Left lobe of liver (tissue), 2 donors: ENCODE results near the gene CCR6. TPM values are rescaled to one million over a fixed set of nuclear protein-coding genes. Genes with fewer than 3 reads are reported as not detected.

Experiments used
- ATAC-seq: fragments of 200-7000 bp; cut with Tn5 transposase; one replicate; pipeline ENCODE4 v1.9.1; 2020; ENCODE audit warnings: mild to moderate bottlenecking, moderate library complexity
- DNase-seq: peaks from one replicate; pipeline ENCODE4 v3.0.0-alpha.2; 2020; ENCODE audit warnings: low spot score
- total RNA-seq: library from RNA; stranded (reverse); gene quantifications from one replicate; pipeline ENCODE4 v1.2.1, GENCODE V29; 2021
- donor health status: DM: no; HTN: no; CAD: no; lungs with moderate emphysema.
- donor health status: DM: no; HTN: yes; CAD: no.

Gene CCR6
- total RNA-seq, 1 donor from 2014 or later: not detected

DNA sequence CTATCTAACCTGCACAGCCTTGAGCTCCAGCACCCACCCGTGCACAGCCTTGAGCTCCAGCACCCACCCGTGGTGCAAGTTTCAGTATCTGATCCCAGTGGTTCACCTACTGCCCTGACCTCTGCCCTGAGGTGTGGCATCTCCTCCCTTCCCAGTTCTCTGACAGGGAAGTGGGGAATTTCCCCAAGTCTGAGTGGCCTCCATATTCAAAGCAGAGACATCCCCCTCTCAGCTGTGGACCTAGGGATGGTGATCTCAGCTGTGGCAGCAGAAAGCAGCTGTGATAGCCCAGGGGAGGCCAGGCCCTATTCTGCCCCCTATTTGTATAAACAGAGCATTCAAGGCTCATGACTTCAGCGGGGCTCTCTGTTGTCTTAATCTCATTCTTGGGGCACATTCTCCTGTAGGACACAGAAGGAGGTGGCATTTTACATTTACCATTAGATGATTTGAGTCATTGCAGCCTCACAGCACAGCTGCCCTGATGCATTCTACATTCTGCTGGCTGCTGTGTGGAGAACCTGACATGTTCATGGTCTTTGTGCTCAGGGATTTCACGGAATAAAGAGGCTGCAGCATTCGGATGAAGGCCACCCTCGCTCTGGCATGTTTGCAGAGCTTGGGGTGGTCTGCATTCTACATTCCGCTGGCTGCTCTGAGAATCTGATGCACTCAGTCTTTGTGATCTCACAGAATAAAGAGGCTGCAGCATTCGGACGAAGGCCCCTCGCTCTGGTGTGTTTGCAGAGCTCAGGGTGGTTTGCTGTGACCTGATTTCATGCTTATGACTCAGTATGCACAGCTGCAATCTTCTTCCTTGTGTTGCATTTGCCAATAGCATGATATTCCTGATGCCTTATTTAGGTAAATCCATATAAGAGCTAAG, 17.9 kb downstream of the CCR6 start:
- ATAC-seq (no peak), DNase-seq (no peak)

DNA sequence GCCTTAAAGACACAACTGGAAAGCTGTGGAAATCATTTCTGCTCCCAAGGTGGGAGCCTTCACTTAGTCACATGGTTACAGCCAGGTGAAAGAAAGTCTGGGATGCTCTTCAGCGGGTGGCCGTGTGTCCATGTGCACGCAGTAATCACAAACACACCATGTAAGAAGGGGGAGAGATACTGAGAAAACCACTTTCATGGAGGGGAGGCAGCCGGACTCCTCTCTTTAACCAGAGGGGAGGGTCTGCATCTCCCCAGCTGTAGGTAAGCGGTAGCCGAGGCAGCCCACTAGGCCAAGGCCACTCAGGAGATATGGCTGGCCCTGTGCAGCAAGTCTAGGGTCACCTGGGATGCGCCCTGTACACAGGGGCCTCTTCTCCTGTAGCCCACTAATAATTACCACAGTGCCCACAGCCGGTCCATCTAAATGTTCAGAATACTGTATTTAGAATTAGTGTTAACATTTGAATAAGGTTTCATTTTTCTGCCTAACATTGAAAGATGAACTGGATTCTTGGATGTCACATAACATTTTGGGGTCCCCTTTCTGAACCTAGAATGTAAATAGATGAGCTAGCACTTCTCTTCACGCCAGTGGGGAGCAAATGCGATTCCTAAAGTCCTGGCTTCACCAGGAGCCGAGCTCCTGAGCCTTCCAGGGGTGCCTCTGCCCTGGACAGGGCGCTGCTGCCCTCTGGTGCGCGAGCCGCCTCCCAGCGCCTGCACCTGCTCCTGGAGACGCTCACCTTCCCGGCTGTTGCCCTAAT, 19.0 kb downstream of the CCR6 start:
- DNase-seq: peak; percentile 67
- ATAC-seq: peak; percentile 98

DNA sequence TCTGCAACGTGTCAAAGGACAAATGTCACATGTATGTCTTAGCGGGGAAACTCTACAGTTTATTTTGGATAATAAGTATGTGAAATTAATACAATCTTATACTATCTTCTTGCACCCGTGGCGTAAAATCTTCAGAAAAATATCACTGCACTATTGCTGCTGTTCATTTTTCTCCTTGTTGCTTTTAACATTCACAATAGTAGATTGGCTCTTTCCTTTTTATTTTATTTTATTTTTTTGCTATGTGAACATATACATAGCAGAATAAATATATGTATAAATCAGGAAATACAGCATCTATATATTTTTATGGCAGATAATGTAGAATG, 19.5 kb downstream of the CCR6 start:
- no peak for ATAC-seq

DNA sequence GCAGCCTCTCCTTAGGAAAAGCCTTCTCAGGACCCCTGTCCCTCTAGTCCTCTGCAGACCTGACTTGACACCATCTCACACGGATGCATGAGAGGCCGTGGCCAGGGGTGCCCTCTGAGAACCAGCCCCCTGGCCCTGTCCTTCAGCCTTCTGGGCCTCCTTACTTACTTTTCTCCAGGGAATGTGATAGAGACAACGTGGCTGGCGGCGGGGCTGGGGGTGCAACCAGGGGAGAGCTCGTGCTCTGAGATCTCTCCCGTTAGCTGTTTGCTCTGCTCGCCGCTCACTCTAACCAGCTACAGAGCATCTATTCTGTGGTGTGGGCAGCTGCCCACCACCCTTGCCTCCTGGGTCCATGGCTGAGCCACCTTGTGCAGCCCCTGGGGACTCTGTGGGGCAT, 20.1 kb downstream of the CCR6 start:
- no peak for DNase-seq
- no peak for ATAC-seq

More for the DNA sequence above, 19.5 kb downstream of the CCR6 start:
- no peak for DNase-seq

DNA sequence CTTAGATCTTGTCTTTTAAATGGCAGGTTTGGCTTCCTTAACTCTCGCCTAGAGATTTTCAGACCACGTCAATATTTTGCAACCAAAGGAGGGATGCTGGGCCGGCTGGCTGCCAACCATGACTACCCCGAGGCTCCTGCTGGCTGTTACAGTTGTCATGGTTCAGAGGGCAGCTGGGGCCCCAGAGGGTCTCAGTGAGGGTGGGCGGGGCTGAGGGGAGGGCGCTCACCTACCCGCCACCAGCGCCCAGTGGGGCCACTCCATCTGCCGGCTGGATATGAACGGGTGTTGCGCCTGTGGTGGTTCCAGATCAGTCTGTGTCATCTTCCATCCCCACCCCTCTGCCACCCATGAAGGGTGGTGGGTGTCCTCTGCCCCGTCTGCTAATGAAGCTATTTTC, 22.6 kb downstream of the CCR6 start:
- no peak for DNase-seq
- ATAC-seq: no peak

DNA sequence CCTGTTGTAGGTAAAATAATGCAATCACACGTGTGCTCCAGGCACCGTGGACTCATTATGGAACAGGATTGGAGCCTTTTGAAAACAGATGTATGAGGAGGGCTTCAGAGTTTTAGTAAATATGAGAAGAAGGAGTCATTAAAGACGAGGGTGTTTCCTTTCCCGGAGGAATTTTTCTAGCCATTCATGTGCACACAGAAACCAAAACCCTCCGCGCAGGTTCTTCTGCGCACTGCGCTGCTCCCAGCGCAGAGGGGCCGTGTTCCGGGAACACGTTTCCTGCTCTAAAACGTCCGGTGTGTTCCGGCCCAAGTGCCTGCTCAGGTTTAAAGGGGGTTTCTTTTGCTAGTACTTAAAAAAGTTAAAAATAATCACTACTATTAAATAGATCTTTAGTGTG, 23.2 kb downstream of the CCR6 start:
- DNase-seq (no peak), ATAC-seq (no peak)

DNA sequence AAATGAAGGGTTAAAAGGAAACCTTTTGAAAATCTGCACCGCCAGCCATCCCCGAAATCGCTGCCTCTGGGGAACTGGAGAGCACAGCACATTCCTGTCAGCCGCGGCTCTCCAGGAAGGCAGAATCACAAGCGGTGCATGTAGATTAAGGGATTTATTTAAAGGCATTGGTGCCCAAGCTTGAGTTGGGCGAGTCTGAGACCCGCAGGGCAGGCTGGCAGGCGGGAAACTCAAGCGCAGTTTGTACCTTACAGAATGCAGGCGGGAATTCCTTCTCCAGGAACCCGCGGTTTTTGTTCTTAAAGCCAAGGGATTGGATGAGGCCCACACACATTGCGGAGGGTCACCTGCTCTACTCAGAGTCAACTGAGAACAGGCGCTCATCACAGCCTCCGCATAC, 24.1 kb downstream of the CCR6 start:
- no peak for ATAC-seq
- no peak for DNase-seq

DNA sequence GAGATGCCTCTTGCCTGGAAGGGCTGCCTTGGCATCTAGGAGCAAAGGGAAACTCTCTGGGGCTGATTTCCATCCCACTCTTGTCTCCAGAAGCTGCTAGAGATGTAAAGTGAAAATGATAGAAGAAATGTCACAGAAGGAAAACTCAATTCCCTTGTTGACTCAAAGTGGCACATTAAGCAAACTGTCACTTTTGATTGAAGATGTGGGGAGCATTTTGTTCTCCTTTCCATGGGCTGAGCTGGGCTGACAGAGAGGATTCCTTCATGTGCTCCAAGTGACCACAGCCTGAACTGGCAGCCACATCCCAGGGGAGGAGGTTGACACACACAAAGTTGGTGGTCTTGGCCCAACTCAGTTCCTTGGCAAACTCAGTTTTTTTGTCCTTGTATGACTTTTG, 25.1 kb downstream of the CCR6 start:
- DNase-seq: no peak
- no peak for ATAC-seq

DNA sequence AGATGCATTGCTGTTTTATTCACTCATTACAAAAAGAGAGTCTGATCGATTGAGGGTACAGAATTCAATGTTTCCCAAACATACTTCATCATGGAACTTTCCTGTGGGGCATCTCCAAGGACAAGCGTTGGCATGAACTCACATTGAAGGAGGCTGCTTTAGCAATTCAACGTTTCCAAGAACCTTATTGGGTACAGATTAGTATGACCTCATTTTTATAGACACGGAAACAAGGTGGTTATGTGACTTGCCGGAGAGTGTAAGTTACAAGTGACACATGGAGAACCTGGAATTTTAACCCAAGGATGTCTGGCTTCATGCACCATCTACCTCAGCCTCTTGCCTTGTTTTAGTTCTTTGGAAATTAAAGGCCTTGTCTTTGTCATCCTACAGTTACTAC, 26.1 kb downstream of the CCR6 start:
- DNase-seq (no peak), ATAC-seq (no peak)

DNA sequence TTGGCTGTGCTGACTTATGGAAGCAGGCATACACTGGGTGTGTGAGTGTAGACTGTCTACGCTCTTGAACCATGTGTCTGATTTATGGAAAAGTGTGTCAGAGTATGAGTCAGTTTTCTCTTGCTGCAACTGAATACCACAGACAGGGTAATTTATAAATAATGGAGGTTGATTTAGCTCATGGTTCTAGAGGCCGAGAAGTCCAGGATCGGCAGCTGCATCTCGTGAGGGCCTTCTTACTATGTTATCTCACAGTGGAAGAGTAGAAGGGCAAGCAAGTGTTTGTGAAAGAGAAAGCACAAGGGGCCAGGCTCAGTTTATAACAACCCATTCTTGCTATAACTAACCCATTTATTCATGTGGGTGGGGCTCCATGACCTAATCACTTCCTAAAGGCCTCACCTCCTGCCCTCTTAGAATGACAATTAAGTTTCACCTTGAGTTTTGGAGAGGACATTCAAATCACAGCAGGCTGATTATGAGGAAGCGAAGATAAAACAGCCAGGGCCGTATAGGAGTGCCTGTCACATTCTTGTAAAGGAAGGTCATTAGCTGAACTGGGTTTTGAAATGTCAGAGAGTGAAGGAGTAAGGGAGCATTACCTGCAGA, 28.1 kb downstream of the CCR6 start:
- ATAC-seq (no peak), DNase-seq (no peak)

DNA sequence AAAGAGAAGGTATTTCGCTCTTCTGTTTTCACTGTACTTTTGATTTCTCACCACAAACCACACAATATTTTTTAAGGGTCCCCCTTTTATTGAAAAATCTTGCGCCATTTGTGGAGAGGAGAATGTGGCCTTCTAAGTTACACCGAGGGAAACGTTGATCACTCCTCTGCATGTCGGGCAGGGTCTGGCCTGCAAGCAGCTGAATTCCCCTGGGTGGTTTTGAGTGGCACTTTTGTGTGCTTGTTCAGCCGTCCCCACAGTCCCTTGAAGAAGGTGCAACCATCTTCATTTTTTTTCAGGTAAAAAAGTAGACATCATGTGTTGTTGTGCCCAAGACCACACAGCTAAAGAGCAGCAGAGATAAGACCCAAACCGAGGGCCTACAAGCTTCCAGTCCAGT, 28.8 kb downstream of the CCR6 start:
- DNase-seq: no peak
- ATAC-seq: no peak

DNA sequence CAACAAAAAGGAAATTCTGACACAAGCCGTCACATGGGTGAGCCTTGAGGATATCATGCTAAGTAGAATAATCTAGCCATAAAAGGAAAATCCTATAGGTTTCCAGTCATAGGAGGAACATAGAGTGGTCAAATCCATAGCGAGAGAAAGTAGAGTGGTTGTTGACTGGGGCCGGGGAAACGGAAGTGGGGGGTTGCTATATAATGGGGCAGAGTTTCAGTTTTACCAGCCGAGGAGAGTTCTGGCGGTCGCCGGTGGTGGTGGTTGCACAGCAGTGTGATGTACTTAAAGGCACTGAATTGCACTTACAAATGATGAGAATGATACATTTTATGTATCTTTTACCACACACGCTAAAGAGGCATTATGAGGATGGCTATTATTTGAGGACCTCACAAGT, 30.0 kb downstream of the CCR6 start:
- DNase-seq (no peak), ATAC-seq (no peak)

DNA sequence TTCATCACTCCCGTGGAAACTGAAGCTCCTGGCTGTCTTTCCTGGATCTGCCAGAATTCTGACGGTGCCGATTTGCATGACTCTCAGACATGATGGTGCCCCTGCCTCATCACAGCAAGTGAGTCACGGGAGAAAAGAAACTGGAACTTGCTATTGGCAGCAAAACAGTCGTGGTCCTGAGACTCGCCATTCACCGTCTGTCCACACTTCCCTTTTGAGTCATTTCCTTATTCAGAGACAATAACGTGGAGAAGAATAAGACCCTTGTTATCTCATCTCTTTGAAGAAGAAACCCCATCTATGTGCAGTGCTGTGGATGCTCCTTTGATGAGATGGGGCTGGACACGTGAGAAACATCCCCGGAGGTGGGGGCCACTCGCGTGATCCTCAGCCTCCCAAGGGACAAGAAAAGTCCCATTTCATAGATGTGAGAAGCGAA, 30.6 kb downstream of the CCR6 start:
- ATAC-seq: peak; percentile 16
- no peak for DNase-seq

DNA sequence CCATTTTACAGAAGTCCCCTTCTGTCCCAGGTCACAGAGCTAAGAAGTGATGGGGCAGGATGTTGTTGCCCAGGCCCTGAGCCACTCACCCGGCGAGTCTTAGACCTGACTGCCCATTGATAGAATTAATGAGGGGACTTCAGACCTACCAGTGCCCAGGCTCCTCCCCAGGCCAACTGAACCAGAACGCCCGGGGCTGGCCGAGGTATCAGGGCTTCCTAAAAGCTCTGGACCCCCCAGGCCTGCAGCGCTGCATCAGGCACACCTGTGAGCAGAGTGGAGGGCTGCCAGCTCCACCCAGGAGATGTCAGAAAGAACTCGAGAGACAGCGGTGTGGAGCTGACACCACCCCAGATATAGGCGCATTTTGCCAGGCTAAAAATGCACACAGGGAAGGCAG, 31.4 kb downstream of the CCR6 start:
- ATAC-seq: no peak
- no peak for DNase-seq

DNA sequence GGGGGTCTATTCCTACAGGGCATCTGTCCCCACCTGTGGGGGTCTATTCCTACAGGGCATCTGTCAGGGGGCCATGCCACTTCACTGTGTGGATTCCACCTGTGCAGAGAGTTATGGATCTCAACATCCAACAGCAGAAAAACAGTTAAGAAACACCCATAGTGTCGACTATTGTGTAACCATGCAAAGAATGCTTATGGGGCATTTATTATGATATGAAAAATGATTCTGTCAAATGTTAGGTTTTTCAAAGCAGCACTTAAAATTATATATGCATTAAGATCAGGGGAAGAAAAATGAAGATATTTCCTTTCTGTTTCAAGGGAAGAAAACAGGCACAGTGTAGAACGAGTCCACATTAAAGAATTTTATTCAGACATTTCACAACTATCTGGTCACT, 32.0 kb downstream of the CCR6 start:
- DNase-seq (no peak), ATAC-seq (no peak)

DNA sequence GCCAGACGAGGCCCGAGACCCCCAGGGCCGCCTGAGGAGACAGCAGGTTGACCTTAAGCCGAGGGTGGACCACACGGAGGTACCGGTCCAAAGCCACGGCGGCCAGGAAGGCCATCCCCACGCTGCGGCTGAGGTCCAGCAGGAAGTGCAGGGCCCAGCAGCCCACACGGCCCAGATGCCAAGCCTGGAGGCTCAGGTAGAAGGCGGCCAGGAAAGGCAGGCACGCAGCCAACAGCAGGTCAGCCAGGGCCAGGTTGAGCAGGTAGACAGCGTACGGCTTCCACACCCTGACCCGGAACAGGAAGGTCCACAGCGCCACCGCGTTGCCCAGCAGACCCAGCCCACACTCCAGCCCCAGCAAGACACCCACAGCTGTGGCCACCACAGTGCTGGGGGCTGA, 34.5 kb downstream of the CCR6 start:
- no peak for DNase-seq
- ATAC-seq: no peak

DNA sequence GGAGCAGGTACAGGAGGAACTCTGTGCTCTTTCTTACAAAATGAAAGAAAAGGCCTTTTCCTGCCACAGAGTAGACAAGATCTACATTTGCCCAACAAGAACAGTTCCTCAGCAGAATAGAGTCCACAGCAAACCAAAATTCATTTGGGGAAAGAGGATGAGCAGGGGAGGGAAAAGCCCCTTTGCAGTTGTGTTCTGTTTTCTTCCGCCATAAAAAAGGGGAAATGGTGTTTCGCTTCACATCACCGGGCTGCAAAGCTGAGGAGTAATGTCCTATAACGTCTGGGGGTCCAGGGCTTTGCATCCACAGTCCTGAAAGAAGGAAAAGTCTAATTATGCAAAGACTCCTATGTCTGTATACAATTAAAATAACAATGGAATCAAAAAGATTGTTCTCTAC, 35.0 kb downstream of the CCR6 start, which contains the start of gene GPR31:
TSS of gene GPR31 (minus strand) at position 118 of the 400 bp plus-strand sequence. CDS start 149 bp downstream, outside the sequence.
- ATAC-seq: no peak

DNA sequence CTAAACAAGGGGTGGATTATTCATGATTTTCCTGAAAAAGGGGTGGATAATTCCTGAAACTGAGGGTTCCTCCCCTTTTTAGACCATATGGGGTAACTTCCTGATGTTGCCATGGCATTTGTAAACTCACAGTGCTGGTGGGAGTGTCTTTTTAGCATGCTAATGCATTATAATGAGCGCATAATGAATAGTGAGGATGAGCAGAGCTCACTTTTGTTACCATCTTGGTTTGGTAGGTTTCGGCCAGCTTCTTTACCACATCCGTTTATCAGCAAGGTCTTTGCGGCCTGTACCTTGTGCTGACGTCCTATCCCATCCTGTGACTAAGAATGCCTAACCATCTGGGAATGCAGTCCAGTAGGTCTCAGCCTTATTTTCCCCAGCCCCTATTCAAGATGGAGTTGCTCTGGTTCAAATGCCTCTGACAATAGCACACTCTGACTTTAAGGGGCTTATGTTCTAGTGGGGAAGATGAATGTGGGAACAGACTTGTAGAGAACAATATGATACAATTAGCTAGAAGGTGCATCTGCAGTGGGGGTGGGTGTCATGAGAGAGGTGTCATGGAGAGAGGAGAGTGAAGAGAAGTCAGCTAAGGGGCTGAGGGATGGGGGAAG, 39.1 kb downstream of the CCR6 start:
- DNase-seq: no peak
- no peak for ATAC-seq

More for the DNA sequence above, 35.0 kb downstream of the CCR6 start, which contains the start of gene GPR31:
- DNase-seq: no peak

DNA sequence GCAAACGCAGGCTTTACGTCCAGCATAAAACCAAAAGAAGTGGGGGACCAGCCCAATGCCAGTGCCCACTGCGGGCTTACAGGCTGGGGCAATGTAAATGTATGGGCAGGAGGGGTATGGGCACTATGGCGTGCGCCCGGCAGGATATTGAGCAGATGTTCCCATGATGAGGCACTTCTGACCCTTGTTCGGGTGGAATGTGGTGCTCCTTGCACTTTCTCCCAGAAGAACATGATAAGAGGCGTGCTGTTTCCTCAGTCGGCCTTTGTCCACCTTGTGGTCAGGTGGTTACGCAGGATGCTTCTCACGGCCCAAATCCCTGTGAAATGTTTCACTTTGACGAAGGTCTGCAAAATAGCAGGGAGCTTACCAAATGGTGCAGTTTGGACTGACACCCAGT, 39.7 kb downstream of the CCR6 start:
- DNase-seq: no peak
- ATAC-seq: no peak

DNA sequence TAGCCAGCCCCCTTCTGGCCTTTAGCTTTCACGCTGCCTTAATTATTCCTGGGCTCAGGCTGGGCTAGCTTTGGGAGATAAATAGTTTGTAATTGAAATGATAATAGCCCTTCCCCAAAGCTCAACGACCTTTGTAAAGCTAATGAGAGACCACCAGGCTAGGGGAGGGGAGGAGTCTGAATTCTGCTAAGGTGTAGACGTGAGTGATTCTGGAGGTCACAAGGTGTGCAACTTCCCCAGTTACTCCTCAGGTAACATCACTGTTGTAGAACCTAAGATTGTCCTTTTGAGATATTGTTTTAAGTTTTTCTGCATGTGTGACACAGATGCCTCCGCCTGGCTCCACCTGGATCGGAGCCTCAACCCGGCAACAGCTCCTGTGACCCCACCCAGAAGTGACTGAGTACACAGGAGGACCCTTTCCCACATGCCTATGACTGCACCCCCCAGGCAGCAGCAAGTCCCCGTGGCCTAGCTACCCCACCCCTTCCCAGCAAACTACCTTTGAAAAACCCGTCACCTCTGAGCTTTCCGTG, 40.6 kb downstream of the CCR6 start:
- no peak for DNase-seq
- ATAC-seq: no peak

DNA sequence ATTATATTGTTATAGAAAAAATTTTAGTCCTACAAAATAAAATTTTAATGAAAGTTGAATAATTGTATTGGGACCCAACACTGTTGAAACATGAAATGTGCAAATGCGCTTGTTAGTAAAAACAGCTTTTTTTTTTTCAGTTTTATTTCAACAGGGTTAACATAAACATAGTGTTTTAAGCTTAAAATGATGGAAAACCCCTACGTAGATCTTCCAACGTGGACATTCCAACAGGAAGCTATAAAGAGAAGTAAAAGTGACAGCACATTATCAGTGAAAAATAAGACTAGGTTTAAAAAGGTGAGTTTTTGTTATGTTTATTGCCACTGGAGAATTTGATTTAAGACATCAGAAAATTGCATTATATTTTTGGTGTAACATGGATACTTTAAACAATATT, 41.4 kb downstream of the CCR6 start:
- ATAC-seq: no peak
- no peak for DNase-seq
